LNCaP clone FGC (cell line): ENCODE data around the gene SGSM1.

Source experiments
- DNase-seq: peaks from one replicate; pipeline ENCODE4 v3.0.0-alpha.2; 2011; ENCODE audit warnings: low read depth
- H3K4me3 ChIP-seq: 2 replicates; pipeline ENCODE4 v1.5.1; 2011; ENCODE audit warnings: mild to moderate bottlenecking, low read depth, low read length, control low read depth
- CTCF ChIP-seq: IDR thresholded peaks from 2 replicates; pipeline ENCODE4 v1.5.1; 2012; ENCODE audit warnings: mild to moderate bottlenecking; ENCODE audit not compliant: control insufficient read depth, insufficient read depth; ENCODE audit errors: extremely low read depth

The SGSM1 gene

DNA sequence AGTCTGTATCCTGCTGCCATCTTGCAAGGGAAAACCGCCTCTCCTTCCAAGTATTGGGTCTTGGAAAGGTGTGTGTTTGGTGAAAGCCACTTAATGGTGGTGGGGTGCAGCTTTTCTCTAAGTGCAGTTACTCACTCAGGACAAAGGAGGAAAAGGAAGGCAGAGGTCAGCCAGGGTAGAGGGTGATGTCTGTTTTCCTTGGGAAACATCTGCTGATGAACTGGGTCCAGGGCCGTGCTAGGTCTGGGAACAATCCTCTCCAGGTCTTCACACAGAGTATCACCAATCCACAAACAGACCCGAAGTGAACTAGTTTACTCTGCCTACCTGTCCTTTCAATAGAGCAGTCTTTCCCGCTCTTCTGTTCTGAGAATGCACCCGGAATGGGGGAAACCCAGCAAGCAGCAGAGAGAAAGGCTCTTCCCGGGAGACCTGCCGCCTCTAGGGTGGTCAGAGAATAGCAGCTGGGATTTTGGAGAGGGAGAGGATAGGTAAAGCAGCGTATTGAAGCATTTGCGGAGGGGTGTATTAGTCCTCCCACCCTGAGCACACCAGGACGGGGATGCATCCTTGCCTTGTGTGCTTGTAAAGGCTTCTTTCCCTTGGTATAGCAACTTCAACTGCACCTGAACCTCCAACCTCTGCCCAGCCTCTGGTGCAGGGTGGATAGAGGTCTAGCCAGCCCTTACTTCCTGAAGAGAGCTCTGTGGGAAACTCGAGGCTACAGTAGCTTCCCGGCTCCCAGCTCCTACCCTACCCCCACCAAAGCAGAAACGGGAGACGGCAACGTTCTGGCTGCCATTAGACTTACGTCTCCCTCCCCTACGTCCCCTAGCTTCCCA is 119.8 kb downstream of the SGSM1 start:
- DNase-seq, result no peak
- no peak for TF ChIP-seq CTCF

DNA sequence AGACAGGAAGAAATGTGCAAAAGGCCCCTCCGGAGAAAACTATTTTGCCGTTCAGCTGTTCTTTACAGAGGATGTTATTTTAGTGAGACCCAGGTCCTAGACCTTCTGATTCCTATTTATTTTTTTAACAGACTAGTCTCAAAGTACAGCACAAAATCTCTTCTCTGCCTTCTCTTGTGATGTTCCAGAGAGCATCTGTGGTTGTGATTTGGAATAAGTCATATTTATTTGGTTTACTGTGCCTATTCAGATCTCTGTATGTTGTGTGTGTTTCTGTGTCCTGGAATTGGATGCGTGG is 120.4 kb downstream of the SGSM1 start:
- no peak for DNase-seq
- H3K4me3 ChIP-seq, result no peak overlapping the region
- no peak for TF ChIP-seq CTCF

More for the DNA sequence above, 119.8 kb downstream of the SGSM1 start:
- H3K4me3 ChIP-seq, result no peak overlapping the region

DNA sequence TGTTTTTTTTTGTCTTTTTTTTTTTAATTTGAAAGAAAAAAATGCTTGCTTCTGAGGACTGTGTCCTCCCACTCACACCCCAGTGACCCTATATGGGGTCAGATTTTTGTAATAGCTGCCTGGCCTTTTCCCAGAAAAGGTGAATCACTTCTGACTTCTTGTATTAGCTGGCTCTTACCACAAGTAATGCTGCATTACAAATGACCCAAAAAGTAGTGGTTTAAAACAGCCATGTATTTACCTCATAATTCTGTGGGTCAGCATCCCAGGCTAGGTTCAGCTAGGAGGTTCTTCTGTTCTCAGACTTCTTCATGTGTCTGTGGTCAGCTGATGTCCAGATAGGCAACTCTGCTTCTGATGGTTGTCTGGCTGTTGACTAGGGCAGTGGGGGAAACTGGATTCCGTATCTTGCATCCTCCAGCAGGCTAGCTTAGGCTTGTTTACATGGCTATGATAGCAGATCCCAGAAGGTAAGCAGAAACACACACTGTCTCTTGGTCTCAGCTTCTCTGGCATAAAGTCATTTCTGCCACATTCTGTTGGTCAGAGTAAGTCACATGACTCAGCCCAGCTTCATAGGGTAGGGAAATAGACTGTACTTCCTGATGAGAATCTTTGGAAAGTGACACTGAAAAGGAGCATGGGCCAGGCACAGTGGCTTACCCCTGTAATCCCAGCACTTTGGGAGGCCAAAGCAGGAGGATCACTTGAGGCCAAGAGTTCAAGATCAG is 121.0 kb downstream of the SGSM1 start:
- no peak overlapping the region for H3K4me3 ChIP-seq
- DNase-seq, result no peak
- TF ChIP-seq CTCF, result no peak

DNA sequence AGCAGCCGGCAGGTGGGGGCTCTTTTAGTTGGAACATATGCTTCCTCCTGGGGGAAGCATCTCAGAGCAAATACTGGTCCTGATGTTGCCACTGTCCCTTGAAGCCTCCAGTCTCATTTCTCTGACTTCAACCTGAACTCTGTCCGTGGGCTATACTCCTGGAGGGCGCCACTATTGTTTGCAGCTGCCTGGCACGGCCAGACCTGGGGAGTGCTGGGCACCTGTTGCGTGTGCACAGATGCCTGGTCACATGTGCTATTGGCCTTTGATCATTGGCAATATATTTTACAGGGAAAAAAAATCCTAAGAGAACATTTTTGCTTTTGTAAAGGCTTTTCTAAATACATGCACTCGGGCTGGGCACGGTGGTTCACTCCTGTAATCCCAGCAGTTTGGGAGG is 122.3 kb downstream of the SGSM1 start:
- TF ChIP-seq CTCF, result no peak
- H3K4me3 ChIP-seq, result no peak overlapping the region
- no peak for DNase-seq

DNA sequence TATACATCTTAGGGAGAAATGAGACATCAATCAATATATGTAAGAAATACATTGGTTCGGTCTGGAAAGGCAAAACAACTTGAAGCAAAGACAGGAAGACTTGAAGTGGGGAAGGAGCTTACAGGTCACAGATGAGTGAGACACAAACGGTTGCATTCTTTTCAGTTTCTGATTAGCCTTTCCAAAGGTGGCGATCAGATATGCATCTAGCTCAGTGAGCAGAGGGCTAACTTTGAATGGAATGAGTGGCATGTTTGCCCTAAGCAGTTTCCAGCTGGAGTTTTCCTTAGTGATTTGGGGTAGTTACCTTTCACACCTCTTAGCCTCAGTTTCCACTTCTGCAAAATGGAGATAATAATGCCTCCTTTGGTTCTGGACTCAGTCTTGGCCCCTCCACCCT is 124.7 kb downstream of the SGSM1 start:
- no peak for TF ChIP-seq CTCF
- no peak for DNase-seq
- H3K4me3 ChIP-seq, result no peak overlapping the region

DNA sequence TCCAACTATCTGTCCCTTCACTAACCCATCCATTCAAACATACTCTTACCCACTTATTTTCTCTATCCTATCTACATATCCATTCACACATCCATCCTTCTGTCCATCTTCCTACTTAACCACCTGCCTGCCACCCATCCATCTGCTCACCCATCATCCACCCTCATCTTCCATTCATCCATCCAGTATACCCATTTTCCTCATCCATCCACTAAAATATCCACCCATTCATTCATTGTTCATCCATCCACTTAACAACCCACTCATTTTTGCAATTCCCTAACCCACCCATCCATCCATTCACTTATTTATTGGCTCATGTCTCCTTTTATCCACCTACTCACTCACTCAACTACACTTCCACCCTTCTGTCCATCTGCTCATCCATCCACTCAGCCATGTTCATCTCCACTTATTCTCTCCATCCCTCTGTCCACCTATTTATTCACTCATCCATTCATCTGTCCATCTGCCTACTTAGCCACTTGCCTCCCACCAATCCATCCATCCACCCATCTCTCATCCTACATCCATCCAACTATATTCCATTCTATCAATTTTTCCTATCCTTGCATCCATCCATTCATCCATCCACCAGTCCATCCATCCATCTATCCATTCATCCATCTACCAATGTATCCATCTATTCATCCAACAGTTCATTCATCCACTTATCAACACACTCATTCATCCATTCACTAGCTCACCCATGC is 129.9 kb downstream of the SGSM1 start:
- TF ChIP-seq CTCF, result no peak
- H3K4me3 ChIP-seq, result no peak overlapping the region
- no peak for DNase-seq
